HepG2 (cell line): ENCODE data around the gene SHC3.

Source experiments
- IRF1 ChIP-seq: sonication (generic); formaldehyde crosslinking; IDR thresholded peaks from 2 replicates; pipeline ENCODE4 v1.4.0; 2020; ENCODE audit warnings: low read depth, mild to moderate bottlenecking, missing genetic modification reagents
- NFIC ChIP-seq: IDR thresholded peaks from 2 replicates; pipeline ENCODE4 v1.6.1; 2012; ENCODE audit warnings: mild to moderate bottlenecking, low read length, inconsistent platforms
- SMAD1 ChIP-seq: sonication (generic); formaldehyde crosslinking; IDR thresholded peaks from 2 replicates; pipeline ENCODE4 v1.4.0; 2020; ENCODE audit warnings: missing genetic modification reagents, low read depth, mild to moderate bottlenecking, borderline replicate concordance

- TF ChIP-seq NFIC, result no peak
- no peak for TF ChIP-seq IRF1
- TF ChIP-seq SMAD1 (CRISPR knock-in tag), result no peak
These were observed 205.2 kb downstream of the SHC3 start for GRCh38 chr9:88973281-88974045.
